ENCODE data around the gene CUL7.

DNA sequence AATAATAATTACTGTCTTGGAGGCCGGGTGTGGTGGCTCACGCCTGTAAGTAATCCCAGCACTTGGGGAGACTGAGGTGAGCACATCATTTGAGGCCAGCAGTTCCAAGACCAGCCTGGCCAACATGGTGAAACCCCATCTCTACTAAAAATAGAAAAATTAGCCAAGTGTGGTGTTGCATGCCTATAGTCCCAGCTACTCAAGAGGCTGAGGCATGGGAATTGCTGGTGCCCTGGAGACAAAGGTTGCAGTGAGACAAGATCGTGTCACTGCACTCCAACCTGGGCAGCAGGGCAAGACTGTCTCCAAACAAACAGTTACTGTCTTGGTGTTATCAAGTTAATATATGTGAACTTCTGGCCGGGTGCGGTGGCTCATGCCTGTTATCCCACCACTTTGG, 27.3 kb downstream of the CUL7 start:
- TF ChIP-seq, protein P1, sequence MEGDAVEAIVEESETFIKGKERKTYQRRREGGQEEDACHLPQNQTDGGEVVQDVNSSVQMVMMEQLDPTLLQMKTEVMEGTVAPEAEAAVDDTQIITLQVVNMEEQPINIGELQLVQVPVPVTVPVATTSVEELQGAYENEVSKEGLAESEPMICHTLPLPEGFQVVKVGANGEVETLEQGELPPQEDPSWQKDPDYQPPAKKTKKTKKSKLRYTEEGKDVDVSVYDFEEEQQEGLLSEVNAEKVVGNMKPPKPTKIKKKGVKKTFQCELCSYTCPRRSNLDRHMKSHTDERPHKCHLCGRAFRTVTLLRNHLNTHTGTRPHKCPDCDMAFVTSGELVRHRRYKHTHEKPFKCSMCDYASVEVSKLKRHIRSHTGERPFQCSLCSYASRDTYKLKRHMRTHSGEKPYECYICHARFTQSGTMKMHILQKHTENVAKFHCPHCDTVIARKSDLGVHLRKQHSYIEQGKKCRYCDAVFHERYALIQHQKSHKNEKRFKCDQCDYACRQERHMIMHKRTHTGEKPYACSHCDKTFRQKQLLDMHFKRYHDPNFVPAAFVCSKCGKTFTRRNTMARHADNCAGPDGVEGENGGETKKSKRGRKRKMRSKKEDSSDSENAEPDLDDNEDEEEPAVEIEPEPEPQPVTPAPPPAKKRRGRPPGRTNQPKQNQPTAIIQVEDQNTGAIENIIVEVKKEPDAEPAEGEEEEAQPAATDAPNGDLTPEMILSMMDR (IDR thresholded peaks at IDR 0.05), result no peak
- no peak for TF ChIP-seq EZH2 (IDR thresholded peaks at IDR 0.05; ENCODE audit: borderline replicate concordance, insufficient read depth, low read depth, low read length, poor library complexity, severe bottlenecking)

Measured in B cell (primary cell).